Astrocyte of the spinal cord (primary cell): ENCODE data around the gene PEX6.

Experiments used
- DNase-seq: peaks from one replicate; pipeline ENCODE4 v3.0.0; 2011; ENCODE audit warnings: low read depth, low spot score
- H3K4me3 ChIP-seq: 2 replicates; pipeline ENCODE4 v1.5.1; 2011; ENCODE audit warnings: low read depth, mild to moderate bottlenecking, low read length, moderate library complexity
- in situ Hi-C: cut with HindIII; loops from 2 replicates; pipeline ENCODE4 v1.10.0; 2017; ENCODE audit warnings: low sequenced_read_pairs
- TF ChIP-seq, protein P1 (sequence below): IDR thresholded peaks from 2 replicates; pipeline ENCODE4 v1.5.1; 2012; ENCODE audit warnings: low read depth, mild to moderate bottlenecking, low read length, inconsistent platforms

Gene PEX6

DNA sequence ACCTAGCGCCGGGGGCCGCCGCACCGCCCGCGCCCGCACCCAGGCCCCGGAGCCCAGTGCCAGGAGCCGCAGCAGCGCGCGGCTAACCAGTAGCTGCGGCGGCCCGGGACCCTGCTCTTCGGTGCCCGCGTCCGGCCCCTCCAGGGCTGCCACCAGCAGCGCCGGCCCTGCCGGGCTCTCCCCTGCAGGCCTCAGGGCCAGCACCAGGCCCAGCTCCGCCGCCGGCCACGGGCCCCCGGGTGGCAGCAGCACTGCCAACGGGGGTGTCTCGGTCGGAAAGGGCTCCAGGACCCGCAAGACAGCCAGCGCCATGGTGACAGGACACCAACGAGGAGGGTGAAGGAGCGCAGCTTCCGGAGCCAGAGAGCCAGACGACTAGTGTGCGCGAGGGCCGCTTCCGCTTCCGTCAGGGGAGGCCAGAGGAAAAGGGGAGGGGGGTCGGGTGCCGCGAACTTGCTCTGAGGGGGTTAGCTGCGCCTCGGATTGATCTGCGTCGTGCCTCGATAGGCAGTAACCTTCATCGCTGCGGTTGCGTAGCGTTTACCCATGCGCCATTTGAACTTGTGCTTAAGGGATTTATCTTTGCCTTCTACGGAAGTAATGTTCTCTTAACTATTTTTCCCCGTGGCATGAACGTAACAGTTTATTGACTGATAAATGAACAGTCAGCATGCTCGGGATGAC lies at the start of gene PEX6:
Gene PEX6 (minus strand): TSS at position 343 of the 684 bp plus-strand sequence. CDS start 31 bp downstream, at position 312.
- in situ Hi-C loops = no loop called here
- peak; percentile 81 for DNase-seq
- H3K4me3 ChIP-seq = peak within 1 kb of the TSS; percentile 73
- TF ChIP-seq, protein P1, sequence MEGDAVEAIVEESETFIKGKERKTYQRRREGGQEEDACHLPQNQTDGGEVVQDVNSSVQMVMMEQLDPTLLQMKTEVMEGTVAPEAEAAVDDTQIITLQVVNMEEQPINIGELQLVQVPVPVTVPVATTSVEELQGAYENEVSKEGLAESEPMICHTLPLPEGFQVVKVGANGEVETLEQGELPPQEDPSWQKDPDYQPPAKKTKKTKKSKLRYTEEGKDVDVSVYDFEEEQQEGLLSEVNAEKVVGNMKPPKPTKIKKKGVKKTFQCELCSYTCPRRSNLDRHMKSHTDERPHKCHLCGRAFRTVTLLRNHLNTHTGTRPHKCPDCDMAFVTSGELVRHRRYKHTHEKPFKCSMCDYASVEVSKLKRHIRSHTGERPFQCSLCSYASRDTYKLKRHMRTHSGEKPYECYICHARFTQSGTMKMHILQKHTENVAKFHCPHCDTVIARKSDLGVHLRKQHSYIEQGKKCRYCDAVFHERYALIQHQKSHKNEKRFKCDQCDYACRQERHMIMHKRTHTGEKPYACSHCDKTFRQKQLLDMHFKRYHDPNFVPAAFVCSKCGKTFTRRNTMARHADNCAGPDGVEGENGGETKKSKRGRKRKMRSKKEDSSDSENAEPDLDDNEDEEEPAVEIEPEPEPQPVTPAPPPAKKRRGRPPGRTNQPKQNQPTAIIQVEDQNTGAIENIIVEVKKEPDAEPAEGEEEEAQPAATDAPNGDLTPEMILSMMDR = no peak

GRCh38 chr6:43026365-43026764 lies 47.4 kb upstream of the PEX6 start:
- in situ Hi-C loops = no loop called here
- TF ChIP-seq, protein P1 = no peak
- no peak overlapping the region for H3K4me3 ChIP-seq
- no peak for DNase-seq

GRCh38 chr6:43024436-43024835 lies 45.5 kb upstream of the PEX6 start:
- DNase-seq = no peak
- TF ChIP-seq, protein P1 = no peak
- in situ Hi-C loops = no loop called here
- H3K4me3 ChIP-seq = no peak overlapping the region

DNA sequence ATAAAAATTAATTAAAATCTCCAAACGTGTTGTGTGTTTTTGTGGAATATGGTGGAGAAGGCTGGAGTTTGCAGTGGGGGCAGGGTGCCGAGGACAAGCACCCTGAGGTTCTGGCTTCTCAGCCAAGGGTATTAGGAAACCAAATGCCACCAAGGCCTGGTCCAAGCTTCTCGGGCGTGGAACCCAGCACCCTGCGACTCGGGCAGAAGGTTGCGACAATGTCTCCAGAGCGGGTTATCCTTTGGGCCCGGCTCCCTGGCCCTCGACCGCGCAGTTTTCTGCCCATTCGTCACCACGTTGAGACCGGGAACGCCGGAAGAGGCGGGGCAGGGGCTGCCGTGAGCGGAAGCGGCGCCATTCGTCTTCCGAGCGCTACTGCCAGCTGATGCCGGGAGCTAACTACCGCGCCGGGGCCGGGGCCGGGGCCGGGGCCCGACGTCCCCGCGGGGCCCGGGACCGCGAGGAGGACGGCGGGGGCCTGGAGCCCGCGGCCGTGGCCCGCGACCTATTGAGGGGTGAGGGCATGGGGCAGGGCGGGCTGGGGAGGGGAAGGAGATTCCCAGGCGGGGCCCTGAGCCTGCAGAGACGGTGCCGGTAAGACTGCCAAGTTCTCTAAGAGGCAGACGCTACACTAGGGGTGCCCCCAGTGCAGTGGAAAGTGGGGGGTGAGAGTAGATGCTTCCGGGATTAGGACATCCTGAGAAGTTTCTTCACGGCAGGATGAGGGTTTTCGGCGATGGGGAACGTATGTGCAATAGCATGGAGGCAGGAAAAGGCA lies 42.5 kb upstream of the PEX6 start, which contains the start of gene RRP36:
Gene RRP36 (plus strand): TSS at position 354 of the 778 bp plus-strand sequence. CDS start 32 bp downstream, at position 386.
- TF ChIP-seq, protein P1 = no peak
- peak within 1 kb of the TSS; percentile 99 for H3K4me3 ChIP-seq
- peak; percentile 63 for DNase-seq
- in situ Hi-C loops = no loop called here

GRCh38 chr6:43020847-43021246 lies 41.9 kb upstream of the PEX6 start:
- in situ Hi-C loops = no loop called here
- no peak for DNase-seq
- peak overlapping the region; percentile 99 for H3K4me3 ChIP-seq
- TF ChIP-seq, protein P1 = no peak

GRCh38 chr6:43020052-43020705 lies 41.2 kb upstream of the PEX6 start:
- H3K4me3 ChIP-seq = no peak overlapping the region
- TF ChIP-seq, protein P1 = no peak
- in situ Hi-C loops = no loop called here
- DNase-seq = no peak
